Measurements from ENCODE around the gene SNRNP48. TPM values are rescaled to one million over a fixed set of nuclear protein-coding genes. Genes with fewer than 3 reads are reported as not detected.

SNRNP48 gene
- total and polyA plus RNA-seq, 2 of the 4 experiments (the other 2 are of a cell fraction): 5.2 to 6.2 TPM

- Histone ChIP-seq H3K4me1 (ENCODE audit: control insufficient read depth, insufficient read depth, low read length) (0 out of 2 replicates have a peak, but pooled peaks cover 2% of the 10 kb centered on the region), H2BK20ac (ENCODE audit: low read depth, low read length) (no peak overlapping the region), H2BK15ac (ENCODE audit: low read depth, low read length) (no peak overlapping the region), H2AFZ (replicated peaks; ENCODE audit: low read length, poor library complexity) (no peak overlapping the region), H3K9me1 (ENCODE audit: insufficient read depth, low read length) (no peaks in the 10 kb centered on the region; the same call in 1 of the 2 replicates), H3K4ac (ENCODE audit: low read depth, low read length) (no peak overlapping the region), H3K27me3 (ENCODE audit: control insufficient read depth, insufficient read depth, low read length) (no peaks in the 10 kb centered on the region), H2AK9ac (replicated peaks; ENCODE audit: low read depth, low read length, poor library complexity) (no peak overlapping the region), H2AK5ac (ENCODE audit: low read depth, low read length) (no peak overlapping the region), H3K23ac (ENCODE audit: low read depth, low read length) (no peak overlapping the region), H2BK5ac (ENCODE audit: low read depth, low read length, poor library complexity, severe bottlenecking) (no peak overlapping the region), H2BK120ac (ENCODE audit: low read depth, low read length) (no peak overlapping the region), H3K56ac (ENCODE audit: extremely low read depth, insufficient read depth, low read length) (no peak overlapping the region), H4K8ac (ENCODE audit: low read depth in 2 of 2, low read length in 2 of 2) (no peak overlapping the region), H3K9ac (ENCODE audit: low read depth, low read length) (no peak overlapping the region), H4K5ac (ENCODE audit: low read depth, low read length) (no peak overlapping the region), H3K14ac (replicated peaks; ENCODE audit: low read depth, low read length) (no peak overlapping the region), H4K91ac (ENCODE audit: insufficient read depth, low read depth, low read length) (no peak overlapping the region), H3K79me1 (ENCODE audit: low read depth in 1 of 2, low read length in 2 of 2) (peaks cover 0 to 1% of the 10 kb centered on the region in 2 experiments; a peak in 1 of 4 replicates), H3K4me2 (ENCODE audit: low read depth, low read length) (no peak overlapping the region), H3K18ac (ENCODE audit: low read depth, low read length) (no peak overlapping the region), H3K27ac (ENCODE audit: insufficient read depth, low read length) (no peak overlapping the region), H3K9me3 (ENCODE audit: control insufficient read depth, insufficient read depth, low read length) (no peaks in the 10 kb centered on the region), H3K4me3 (ENCODE audit: insufficient read depth, low read depth, low read length) (no peak overlapping the region), H4K20me1 (ENCODE audit: insufficient read depth, low read length) (no peaks in the 10 kb centered on the region), H3K36me3 (ENCODE audit: control insufficient read depth, insufficient read depth, low read length) (peaks cover 3% of the 10 kb centered on the region; the same call in 1 of the 2 replicates)
- intact Hi-C loops (cut with micrococcal nuclease) (no loop called here), dilution Hi-C loops (cut with HindIII; ENCODE audit: low sequenced_read_pairs, unreplicated experiment) (no loop called here), in situ Hi-C loops (cut with MboI; ENCODE audit: low sequenced_read_pairs) (loop anchor here (10.0 kb wide), 2 partner anchors 181 to 281 kb away; no protein-coding TSS in a partner anchor)
- BruUV-seq (replicated peaks): no TSS peak
- 90% methylated on average over 6 of the region's 28 CpGs; no CpG with 5 or more reads in 1 of the 2 experiments for WGBS, 2 experiments (ENCODE audit: extremely low coverage in 2 of 2, insufficient read length in 1 of 2)
- no peak for DNase-seq
- ChIA-PET POLR2A (ENCODE audit: unreplicated experiment) (no interaction called here), CTCF (no interaction called here)
- ATAC-seq (ENCODE audit: low read depth): no peak
- TF ChIP-seq POLR2A (IDR thresholded peaks at IDR 0.05; ENCODE audit: low read depth, low read length) (no peak), CTCF (conservative IDR thresholded peaks at IDR 0.05; ENCODE audit: low read depth, low read length) (no peak), CEBPB (IDR thresholded peaks at IDR 0.05; ENCODE audit: low read depth, low read length) (no peak), MXI1 (IDR thresholded peaks at IDR 0.05; ENCODE audit: borderline replicate concordance, low read depth, low read length) (no peak), RFX5 (IDR thresholded peaks at IDR 0.05; ENCODE audit: low read depth, low read length) (no peak), RCOR1 (IDR thresholded peaks at IDR 0.05; ENCODE audit: insufficient replicate concordance, low read length) (no peak), MAFK (IDR thresholded peaks at IDR 0.05; ENCODE audit: low read depth, low read length) (no peak), SMC3 (IDR thresholded peaks at IDR 0.05; ENCODE audit: low read depth, low read length) (no peak), MAZ (IDR thresholded peaks at IDR 0.05; ENCODE audit: borderline replicate concordance, low read depth, low read length) (no peak), FOS (IDR thresholded peaks at IDR 0.05; ENCODE audit: low read depth, low read length) (no peak)
- TF ChIP-seq, protein P1, sequence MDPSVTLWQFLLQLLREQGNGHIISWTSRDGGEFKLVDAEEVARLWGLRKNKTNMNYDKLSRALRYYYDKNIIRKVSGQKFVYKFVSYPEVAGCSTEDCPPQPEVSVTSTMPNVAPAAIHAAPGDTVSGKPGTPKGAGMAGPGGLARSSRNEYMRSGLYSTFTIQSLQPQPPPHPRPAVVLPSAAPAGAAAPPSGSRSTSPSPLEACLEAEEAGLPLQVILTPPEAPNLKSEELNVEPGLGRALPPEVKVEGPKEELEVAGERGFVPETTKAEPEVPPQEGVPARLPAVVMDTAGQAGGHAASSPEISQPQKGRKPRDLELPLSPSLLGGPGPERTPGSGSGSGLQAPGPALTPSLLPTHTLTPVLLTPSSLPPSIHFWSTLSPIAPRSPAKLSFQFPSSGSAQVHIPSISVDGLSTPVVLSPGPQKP (IDR thresholded peaks at IDR 0.05; ENCODE audit: borderline replicate concordance, low read depth, low read length): no peak
- TF ChIP-seq, protein P2, sequence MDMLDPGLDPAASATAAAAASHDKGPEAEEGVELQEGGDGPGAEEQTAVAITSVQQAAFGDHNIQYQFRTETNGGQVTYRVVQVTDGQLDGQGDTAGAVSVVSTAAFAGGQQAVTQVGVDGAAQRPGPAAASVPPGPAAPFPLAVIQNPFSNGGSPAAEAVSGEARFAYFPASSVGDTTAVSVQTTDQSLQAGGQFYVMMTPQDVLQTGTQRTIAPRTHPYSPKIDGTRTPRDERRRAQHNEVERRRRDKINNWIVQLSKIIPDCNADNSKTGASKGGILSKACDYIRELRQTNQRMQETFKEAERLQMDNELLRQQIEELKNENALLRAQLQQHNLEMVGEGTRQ (IDR thresholded peaks at IDR 0.05; ENCODE audit: low read depth, low read length): no peak
Measured at GRCh38 chr6:7585287-7585930, 4.6 kb upstream of the SNRNP48 start.
